GM12878 (cell line): ENCODE results near the gene FNDC3B.

ENCODE experiments used
- BHLHE40 ChIP-seq, 2 experiments: fragments of 450-650 bp in 1 of 2; IDR thresholded peaks; 2 replicates each; pipeline ENCODE4 v1.6.1; 2011 to 2017; ENCODE audit warnings: low read depth in 2 of 2, borderline replicate concordance in 1 of 2, improper control_type of control experiment in 1 of 2, low read length in 1 of 2, mild to moderate bottlenecking in 1 of 2
- CHD2 ChIP-seq: IDR thresholded peaks from 2 replicates; pipeline ENCODE4 v1.6.1; 2011; ENCODE audit warnings: low read depth, low read length, improper control_type of control experiment, borderline replicate concordance
- MXI1 ChIP-seq: fragments of 150-350 bp; IDR thresholded peaks from 2 replicates; pipeline ENCODE4 v1.6.1; 2011; ENCODE audit warnings: low read depth, mild to moderate bottlenecking, inconsistent platforms, low read length, improper control_type of control experiment
- NFIC ChIP-seq: IDR thresholded peaks from 2 replicates; pipeline ENCODE4 v1.6.1; 2012; ENCODE audit warnings: low read depth, mild to moderate bottlenecking, inconsistent platforms, low read length, moderate library complexity
- RELB ChIP-seq: fragments of 450-650 bp; IDR thresholded peaks from 2 replicates; pipeline ENCODE4 v1.6.1; 2017; ENCODE audit warnings: low read depth, mild to moderate bottlenecking, moderate library complexity
- SIX5 ChIP-seq: IDR thresholded peaks from 2 replicates; pipeline ENCODE4 v1.6.1; 2011; ENCODE audit warnings: mild to moderate bottlenecking, low read depth, low read length, moderate library complexity; ENCODE audit not compliant: severe bottlenecking
- SP1 ChIP-seq: IDR thresholded peaks from one replicate; pipeline ENCODE4 v1.6.1; 2011; ENCODE audit warnings: low read depth, low read length
- USF1 ChIP-seq: IDR thresholded peaks from 2 replicates; pipeline ENCODE4 v1.6.1; 2011; ENCODE audit warnings: borderline replicate concordance, low read depth, mild to moderate bottlenecking, moderate library complexity, mixed read lengths, low read length; ENCODE audit not compliant: insufficient read depth; ENCODE audit errors: extremely low read length
- ZBTB40 ChIP-seq: fragments of 450-650 bp; IDR thresholded peaks from 2 replicates; pipeline ENCODE4 v1.6.1; 2016; ENCODE audit warnings: mild to moderate bottlenecking, moderate library complexity, borderline replicate concordance
- TF ChIP-seq, protein P1 (sequence below), 3 experiments: IDR thresholded peaks in 2 of 3; conservative IDR thresholded peaks in 1 of 3; 2 replicates each; pipeline ENCODE4 v1.5.1; 2011; ENCODE audit warnings: low read depth in 3 of 3, low read length in 3 of 3, mild to moderate bottlenecking in 3 of 3, control low read depth in 2 of 3, moderate library complexity in 2 of 3, inconsistent platforms in 1 of 3, mixed read lengths in 1 of 3; ENCODE audit not compliant: control insufficient read depth in 2 of 3, insufficient read depth in 1 of 3; ENCODE audit errors: extremely low read depth in 1 of 3

GRCh38 chr3:172362583-172362982 lies 323.2 kb downstream of the FNDC3B start:
- TF ChIP-seq ZBTB40 (no peak), MXI1 (no peak), SIX5 (no peak), CHD2 (no peak), NFIC (no peak), USF1 (no peak), RELB (no peak), SP1 (no peak), BHLHE40 (IDR thresholded peaks at IDR 0.05; ENCODE audit: borderline replicate concordance in 1 of 2, low read depth in 2 of 2, low read length in 1 of 2) (no peak)
- TF ChIP-seq, protein P1, sequence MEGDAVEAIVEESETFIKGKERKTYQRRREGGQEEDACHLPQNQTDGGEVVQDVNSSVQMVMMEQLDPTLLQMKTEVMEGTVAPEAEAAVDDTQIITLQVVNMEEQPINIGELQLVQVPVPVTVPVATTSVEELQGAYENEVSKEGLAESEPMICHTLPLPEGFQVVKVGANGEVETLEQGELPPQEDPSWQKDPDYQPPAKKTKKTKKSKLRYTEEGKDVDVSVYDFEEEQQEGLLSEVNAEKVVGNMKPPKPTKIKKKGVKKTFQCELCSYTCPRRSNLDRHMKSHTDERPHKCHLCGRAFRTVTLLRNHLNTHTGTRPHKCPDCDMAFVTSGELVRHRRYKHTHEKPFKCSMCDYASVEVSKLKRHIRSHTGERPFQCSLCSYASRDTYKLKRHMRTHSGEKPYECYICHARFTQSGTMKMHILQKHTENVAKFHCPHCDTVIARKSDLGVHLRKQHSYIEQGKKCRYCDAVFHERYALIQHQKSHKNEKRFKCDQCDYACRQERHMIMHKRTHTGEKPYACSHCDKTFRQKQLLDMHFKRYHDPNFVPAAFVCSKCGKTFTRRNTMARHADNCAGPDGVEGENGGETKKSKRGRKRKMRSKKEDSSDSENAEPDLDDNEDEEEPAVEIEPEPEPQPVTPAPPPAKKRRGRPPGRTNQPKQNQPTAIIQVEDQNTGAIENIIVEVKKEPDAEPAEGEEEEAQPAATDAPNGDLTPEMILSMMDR (IDR thresholded peaks at IDR 0.05 in 2 of 3, conservative IDR thresholded peaks at IDR 0.05 in 1 of 3; ENCODE audit: control insufficient read depth in 2 of 3, extremely low read depth in 1 of 3, insufficient read depth in 1 of 3, low read depth in 3 of 3, low read length in 3 of 3), result no peak
